ENCODE measurements around the gene SEL1L3.

The SEL1L3 gene

DNA sequence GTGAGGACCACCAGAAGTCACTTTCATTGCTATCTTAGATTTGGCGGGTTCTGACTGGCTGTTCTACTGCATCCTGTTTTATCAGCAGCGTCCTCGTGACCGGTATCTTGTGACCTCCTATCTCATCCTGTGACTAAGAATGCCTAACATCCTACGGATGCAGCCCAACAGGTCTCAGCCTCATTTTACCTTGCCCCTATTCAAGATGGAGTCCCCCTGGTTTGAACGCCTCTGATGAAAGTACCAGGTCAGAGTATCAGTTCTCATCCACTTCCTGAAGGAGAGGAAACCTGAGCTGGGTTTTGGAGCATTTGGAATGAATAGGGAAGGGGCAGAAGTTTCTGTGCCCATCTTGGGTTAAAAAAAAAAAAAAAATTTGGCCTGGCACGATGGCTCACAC, 136.9 kb downstream of the SEL1L3 start:
- TF ChIP-seq, protein P1, sequence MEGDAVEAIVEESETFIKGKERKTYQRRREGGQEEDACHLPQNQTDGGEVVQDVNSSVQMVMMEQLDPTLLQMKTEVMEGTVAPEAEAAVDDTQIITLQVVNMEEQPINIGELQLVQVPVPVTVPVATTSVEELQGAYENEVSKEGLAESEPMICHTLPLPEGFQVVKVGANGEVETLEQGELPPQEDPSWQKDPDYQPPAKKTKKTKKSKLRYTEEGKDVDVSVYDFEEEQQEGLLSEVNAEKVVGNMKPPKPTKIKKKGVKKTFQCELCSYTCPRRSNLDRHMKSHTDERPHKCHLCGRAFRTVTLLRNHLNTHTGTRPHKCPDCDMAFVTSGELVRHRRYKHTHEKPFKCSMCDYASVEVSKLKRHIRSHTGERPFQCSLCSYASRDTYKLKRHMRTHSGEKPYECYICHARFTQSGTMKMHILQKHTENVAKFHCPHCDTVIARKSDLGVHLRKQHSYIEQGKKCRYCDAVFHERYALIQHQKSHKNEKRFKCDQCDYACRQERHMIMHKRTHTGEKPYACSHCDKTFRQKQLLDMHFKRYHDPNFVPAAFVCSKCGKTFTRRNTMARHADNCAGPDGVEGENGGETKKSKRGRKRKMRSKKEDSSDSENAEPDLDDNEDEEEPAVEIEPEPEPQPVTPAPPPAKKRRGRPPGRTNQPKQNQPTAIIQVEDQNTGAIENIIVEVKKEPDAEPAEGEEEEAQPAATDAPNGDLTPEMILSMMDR (IDR thresholded peaks at IDR 0.05; ENCODE audit: low read depth, low read length, missing control alignments), result no peak
- no peak overlapping the region for H3K4me3 ChIP-seq (replicated peaks; ENCODE audit: low read depth, low read length)
- no peak for DNase-seq (ENCODE audit: extremely low read depth, low read depth)

DNA sequence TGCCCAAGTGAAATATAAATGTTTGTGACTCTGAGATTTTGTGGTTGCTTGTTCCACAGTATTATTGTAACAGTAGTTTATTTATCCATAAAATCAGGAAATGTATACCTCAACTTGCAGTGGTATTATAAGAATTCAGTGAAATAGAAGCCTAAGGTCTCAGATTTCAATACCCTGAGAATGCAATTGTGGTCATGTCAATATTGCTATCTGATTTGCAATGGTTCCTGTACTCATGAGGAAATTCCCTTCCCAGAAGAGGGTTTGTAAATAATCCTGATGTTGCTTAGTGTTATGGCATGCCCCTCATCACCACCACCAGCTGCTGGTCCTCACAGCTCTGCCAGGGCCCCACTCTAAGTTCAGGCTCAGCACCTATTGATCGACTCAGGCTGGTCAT, 139.4 kb downstream of the SEL1L3 start:
- TF ChIP-seq, protein P1 (IDR thresholded peaks at IDR 0.05; ENCODE audit: low read depth, low read length, missing control alignments), result no peak
- H3K4me3 ChIP-seq (replicated peaks; ENCODE audit: low read depth, low read length), result no peak overlapping the region
- no peak for DNase-seq (ENCODE audit: extremely low read depth, low read depth)

DNA sequence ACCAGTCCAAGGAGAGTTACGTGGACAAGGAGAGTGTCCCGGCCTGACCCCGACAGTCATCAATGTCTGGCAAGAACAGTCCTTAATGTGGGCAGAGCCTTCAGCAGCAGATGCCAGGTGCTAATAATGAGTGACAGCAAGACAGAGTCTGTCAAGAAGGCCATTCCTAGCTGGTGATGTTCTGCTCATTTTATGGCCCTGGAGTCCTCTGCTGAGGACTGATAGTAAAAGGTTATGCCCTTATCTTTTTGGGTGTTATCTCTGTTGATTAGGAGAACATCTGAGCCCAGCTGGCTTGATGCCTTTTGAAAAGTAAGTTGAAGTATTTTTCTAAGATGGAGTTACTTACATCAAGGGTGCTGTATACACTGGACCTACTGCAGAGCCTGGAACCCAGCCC, 139.8 kb downstream of the SEL1L3 start:
- no peak for DNase-seq (ENCODE audit: extremely low read depth, low read depth)
- H3K4me3 ChIP-seq (replicated peaks; ENCODE audit: low read depth, low read length), result no peak overlapping the region
- TF ChIP-seq, protein P1 (IDR thresholded peaks at IDR 0.05; ENCODE audit: low read depth, low read length, missing control alignments), result no peak

DNA sequence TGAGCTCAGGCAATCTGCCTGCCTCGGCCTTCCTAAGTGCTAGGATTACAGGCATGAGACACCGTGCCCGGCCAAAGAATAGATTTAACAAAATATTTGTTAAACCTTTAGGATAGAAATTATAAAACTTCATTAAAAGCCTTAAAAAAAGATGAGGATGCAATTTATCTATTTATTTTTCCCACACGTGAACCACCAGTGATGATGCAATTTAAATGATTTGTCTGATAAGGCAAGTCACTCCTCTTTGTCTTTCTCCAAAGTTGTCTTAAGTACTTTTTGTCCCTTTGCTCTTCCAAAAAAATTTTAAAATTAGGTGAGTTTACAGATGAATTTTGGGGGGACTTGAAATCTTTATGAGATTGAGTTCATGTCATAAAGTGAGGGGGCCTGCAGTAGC, 149.0 kb downstream of the SEL1L3 start:
- H3K4me3 ChIP-seq (replicated peaks; ENCODE audit: low read depth, low read length), result no peak overlapping the region
- no peak for DNase-seq (ENCODE audit: extremely low read depth, low read depth)
- TF ChIP-seq, protein P1 (IDR thresholded peaks at IDR 0.05; ENCODE audit: low read depth, low read length, missing control alignments), result no peak

DNA sequence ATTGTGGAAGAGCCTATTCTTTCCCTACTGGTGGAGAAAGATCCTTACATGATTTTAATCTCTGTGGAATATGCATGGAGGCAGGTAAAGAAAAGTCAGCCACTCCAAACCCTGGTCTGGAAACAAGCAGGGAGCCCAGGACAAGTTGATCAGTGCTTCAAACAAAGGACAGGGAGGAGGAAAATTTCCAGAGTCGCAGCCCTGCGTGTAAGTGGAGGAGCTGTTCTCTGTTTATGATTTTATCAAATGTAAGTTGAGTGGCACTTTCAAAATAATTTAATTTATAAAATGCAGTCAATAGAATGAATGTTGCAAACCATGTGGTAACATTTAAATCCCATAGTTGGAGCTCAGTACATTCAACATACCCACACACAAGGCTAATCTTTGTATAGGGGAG, 150.2 kb downstream of the SEL1L3 start:
- no peak for DNase-seq (ENCODE audit: extremely low read depth, low read depth)
- no peak overlapping the region for H3K4me3 ChIP-seq (replicated peaks; ENCODE audit: low read depth, low read length)
- TF ChIP-seq, protein P1 (IDR thresholded peaks at IDR 0.05; ENCODE audit: low read depth, low read length, missing control alignments), result no peak

DNA sequence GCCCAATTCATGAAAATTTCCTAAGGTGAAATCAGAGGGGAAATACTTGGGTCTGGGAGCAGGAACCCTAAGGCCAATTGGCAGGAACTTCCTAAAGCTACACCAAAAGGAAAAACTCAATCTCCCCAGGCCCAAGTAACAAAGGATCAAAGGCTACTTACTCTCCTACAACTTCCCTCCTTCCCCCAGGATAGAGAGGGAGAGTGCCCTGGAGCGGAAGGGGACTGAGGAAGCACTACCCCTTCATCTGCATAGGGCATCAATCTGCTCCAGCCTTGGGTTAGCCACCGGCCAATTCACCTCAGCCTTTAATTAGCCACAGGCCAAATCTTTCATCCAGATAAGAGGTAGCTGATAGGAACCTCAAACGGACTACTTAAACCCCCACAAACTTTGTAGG, 152.2 kb downstream of the SEL1L3 start:
- TF ChIP-seq, protein P1 (IDR thresholded peaks at IDR 0.05; ENCODE audit: low read depth, low read length, missing control alignments), result no peak
- no peak overlapping the region for H3K4me3 ChIP-seq (replicated peaks; ENCODE audit: low read depth, low read length)
- DNase-seq (ENCODE audit: extremely low read depth, low read depth), result no peak

DNA sequence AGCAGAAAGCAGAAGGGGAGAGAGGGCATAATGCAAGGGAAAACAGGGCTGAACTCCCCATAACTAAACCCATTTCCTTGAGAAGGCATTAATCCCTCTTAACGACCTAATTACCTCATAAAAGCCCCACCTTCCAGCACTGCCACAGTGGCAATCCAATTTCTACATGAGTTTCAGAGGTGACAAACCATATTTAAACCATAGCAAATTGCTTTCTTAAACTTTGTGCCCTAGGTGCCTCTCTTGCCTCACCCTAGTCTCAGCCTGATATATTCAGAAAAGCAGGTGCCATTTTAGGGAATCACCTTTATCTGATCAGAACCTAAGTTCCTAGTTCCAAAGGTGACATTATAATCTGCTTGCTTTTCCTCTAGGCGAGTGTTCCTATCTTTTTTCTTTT, 158.3 kb downstream of the SEL1L3 start:
- DNase-seq (ENCODE audit: extremely low read depth, low read depth), result no peak
- H3K4me3 ChIP-seq (replicated peaks; ENCODE audit: low read depth, low read length), result no peak overlapping the region
- TF ChIP-seq, protein P1 (IDR thresholded peaks at IDR 0.05; ENCODE audit: low read depth, low read length, missing control alignments), result no peak
